CD4-positive, alpha-beta T cell treated with Interferon alpha-2 for 1 hour (primary cell): ENCODE results near the gene IL2RA.

Experiments used
- DNase-seq, 2 donors: peaks; one replicate each; pipeline ENCODE4 v3.0.0-alpha.2; 2020 to 2022

IL2RA gene

GRCh38 chr10:6037422-6037821 is 24.7 kb downstream of the IL2RA start:
- no peak for DNase-seq

- DNase-seq: peak in 1 of 2 donors; percentile 49
These were observed 25.3 kb downstream of the IL2RA start for GRCh38 chr10:6036861-6037321.

- no peak for DNase-seq
These were observed 26.1 kb downstream of the IL2RA start for GRCh38 chr10:6035931-6036575.

GRCh38 chr10:6035101-6035834 is 26.9 kb downstream of the IL2RA start:
- no peak for DNase-seq

DNA sequence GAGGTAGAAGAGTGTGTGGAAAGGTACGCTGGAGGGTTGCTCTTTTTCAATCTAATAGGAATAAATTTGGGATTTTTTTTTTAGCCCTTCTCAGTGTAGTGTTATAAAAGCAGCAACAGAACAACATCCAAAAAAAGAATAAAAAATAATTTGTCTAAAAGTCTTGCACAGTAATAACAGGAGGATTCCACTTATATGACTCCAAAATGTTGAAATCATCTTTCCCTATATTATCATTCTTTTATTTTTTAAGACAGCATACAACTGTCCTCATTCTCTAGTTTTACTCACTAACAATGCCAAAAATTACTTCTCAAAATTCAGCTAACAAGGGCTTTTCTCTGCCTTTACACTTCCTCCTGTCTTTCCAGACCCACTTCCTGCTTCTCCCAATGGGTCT is 27.8 kb downstream of the IL2RA start:
- no peak for DNase-seq

DNA sequence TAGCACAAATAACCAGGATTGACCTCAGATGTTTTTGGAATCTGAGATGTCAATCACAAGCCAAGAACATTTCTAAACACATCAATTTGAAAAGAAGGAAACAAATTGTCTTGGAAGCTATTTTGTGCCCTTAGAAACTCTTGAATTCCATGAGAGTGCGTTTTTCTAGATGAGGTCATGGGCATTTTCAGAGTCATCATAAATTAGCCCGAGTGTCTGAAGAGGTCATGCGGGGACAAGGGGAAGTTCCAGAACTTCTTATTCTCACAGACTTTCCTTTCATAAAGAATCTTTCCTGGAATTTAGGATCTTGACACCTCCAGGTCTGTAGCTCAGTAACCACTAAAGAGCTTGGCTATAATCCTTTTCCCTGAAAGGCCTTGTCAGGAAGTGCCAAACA is 28.2 kb downstream of the IL2RA start:
- no peak for DNase-seq

- DNase-seq: no peak
These were observed 31.2 kb downstream of the IL2RA start for GRCh38 chr10:6030940-6031339.

- no peak for DNase-seq
These were observed 31.9 kb downstream of the IL2RA start for GRCh38 chr10:6030217-6030616.

DNA sequence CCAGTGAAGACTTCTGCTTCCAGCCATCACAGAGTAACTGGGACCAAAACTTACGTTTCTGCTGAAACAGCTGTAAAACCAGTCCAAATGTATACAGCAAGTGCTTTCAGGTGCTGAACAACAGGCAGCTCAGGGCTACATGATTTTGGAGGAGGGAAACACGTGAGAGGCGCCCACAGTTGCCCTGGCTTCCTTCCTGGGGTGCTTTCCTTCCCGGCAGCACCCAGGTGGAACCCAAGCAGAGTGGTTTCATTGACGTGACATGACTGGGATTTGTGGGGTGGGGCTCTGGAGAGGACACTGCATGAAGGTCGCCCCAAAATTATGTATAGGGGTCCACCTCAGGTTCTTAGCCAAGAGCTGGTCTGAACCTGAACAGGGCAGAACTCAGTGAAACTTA is 34.2 kb downstream of the IL2RA start:
- DNase-seq: peak in 1 of 2 donors; percentile 19

GRCh38 chr10:6025683-6026255 is 36.4 kb downstream of the IL2RA start:
- no peak for DNase-seq

- no peak for DNase-seq
These were observed 37.9 kb downstream of the IL2RA start for GRCh38 chr10:6024334-6024682.

DNA sequence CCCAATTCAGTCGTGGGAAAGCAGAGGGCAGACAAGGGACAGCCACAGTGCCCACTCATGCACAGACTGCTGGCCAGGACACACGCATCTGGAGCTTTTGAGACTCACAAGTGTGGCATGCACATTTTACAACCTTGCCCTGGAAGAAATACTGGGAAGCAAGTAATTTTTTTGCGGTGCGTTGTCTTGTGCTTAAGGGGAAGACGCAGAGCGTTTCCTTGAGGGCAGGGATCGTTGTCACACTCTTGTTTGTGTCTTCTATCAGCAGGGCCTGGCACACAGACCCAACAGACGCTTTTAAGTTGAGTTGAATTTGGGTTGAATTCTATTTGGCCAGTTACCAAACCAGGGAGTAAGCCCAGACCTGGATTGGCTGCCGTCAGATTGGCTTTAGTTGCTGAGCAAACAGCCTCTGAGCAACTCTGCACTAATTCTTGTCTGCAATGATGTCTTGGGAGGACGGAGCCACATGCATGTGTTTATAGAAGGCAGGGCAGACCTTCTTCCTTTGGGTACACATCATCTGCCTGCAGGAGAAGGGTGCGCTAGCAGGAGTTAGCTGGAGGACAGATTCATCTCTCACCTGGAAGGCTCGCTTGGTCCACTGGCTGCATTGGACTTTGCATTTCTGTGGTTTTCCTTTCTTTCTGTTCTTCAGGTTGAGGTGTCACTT is 38.4 kb downstream of the IL2RA start:
- DNase-seq: no peak

DNA sequence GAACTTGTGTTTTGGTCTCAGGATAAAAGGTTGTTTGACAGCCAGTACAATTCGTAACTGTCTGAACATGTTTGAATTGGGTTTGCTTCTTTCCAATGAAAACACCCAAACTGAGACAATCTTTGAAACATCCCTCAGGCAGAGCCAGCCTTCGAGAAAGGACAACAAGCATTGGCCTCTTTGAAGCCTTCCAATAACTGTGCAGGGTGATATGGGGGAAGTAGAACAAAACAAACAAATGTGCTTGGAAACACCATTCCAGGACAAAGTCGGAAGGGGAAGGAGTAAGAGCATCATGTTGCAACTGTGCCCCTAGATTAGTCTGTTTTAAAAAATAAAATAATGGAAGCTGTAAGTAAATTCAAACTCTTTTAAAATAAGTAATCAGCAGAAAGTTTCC is 39.5 kb downstream of the IL2RA start:
- no peak for DNase-seq

DNA sequence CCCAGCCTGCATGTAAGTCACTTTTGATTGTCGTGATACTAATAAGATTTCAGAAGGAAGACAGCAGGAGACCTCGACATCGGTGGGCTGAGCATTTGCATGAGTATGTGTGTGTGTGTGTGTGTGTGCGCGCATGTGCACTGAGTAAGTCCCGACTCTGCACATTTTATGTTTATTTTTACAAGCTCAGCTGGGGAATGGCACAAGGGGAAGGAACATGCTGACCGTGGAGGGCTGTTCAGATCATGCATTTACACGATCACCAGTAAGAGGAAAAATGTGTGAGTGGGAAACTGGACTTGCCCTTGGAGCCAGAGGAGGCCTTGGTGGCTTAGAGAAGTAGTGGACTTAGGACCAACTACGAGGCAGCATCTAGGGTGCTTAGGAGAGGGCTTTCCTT is 41.3 kb downstream of the IL2RA start:
- no peak for DNase-seq

- DNase-seq: no peak
These were observed 42.4 kb downstream of the IL2RA start for GRCh38 chr10:6019796-6020195.

DNA sequence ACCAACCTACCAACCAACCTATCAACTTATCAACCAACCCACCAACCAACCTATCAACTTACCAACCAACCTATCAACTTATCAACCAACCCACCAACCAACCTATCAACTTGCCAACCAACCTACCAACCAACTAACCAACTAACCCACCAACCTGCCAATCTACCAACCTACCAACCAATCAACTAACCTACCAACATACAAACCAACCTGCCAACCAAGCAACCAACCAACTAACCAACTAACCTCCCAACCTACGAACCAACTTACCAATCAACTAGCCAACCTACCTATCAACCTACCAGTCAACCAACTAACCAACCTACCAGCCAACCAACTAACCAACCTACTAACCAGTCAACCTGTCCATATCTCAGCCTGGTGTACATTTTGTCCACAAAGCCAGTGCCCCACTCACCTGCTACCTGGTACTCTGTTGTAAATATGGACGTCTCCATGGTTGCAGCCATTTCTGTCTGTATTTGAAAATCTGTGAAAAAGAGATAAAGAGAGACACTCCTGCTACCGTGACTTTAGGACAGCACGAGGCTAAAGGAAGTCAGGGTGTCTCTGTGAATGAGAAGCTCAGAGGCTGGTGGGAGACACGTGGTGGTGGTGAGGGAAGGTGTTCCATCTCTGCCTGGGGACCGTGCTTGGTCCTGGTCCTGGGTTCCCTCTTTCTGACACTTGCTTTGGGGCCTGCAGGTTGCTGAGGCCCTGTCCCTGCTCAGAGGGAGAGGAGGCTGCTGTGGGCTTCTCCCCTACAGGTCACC is 43.0 kb downstream of the IL2RA start:
- no peak for DNase-seq

- DNase-seq: no peak
These were observed 43.7 kb downstream of the IL2RA start for GRCh38 chr10:6018422-6018821.

DNA sequence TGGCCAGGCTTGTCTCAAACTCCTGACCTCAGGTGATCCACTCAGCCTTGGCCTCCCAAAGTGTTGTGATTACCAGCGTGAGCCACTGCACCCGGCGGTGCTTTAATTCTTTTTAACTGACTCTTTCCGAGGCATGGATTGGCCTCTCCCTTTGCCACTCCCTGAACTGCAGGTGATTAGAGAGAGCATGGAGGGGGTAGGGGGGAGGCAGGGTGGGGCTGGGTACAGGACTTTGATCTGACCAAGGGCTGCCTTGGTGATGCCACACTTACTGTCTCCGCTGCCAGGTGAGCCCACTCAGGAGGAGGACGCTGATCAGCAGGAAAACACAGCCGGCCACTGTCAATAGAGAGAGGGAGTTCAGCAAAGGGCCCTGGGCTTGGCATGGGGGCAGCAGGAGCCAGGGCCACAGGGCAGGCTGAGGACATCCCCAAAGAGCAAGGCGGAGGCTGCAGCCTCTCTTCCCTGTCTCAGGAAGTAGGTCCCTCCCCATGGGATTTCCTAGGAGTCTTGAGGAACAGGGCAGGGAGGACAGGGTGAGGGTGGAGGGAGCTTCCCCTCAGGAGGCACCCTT is 44.3 kb downstream of the IL2RA start:
- no peak for DNase-seq

- DNase-seq: peak; percentile 69 to 80
These were observed 47.9 kb downstream of the IL2RA start for GRCh38 chr10:6014241-6014761.

DNA sequence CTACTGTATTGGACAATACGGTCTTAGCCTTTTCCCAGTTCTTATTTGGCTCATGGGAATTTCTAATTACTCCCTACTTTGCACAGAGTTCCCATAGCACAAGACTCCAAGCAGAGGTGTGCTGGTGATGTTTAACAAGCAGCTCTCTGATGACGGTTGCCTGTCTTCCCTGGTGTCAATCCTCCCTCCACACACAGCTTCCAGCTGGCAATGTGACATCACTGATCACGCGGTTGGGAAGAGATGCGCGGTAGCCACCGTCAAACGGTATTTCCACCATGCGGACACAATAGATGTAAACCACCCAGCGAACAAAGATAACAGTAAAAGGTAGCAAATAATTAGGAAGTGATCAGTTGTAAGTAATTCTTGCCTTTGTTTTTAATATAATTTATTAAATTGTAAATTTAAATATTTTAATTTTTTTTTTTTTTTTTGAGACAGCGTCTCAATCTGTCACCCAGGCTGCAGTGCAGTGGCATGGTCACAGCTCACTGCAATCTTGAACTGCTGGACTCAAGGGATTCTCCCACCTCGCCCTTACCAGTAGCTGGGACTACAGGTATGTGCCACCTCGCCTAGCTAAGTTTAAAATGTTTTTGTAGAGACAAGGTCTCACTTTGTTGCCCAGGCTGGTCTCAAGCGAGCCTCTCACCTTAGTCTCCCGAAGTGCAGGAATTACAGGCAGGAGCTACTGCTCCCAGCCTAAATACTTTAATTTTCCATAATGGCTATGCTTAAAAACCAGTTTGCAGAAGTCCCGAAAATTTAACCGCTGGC is 48.6 kb downstream of the IL2RA start:
- DNase-seq: no peak

GRCh38 chr10:6012121-6012905 is 49.9 kb downstream of the IL2RA start:
- DNase-seq: no peak
